Measurements from ENCODE around the gene PGGHG. TPM values are rescaled to one million over a fixed set of nuclear protein-coding genes. Genes with fewer than 3 reads are reported as not detected.

Gene PGGHG
- total and polyA plus RNA-seq, 10 of the 15 experiments (the other 5 are each of a cell fraction or from before 2014, with no cell fraction given): 0.10 to 8.3 (median 1.8) TPM

GRCh38 chr11:271319-271715, 17.6 kb upstream of the PGGHG start:
- in situ Hi-C loops (cut with MboI) (no loop called here), intact Hi-C loops (cut with micrococcal nuclease; ENCODE audit: unreplicated experiment) (no loop called here)
- ChIA-PET POLR2A (interaction anchor here (1.2 kb wide), 1 partner anchor 16 kb away, joined by 3 read pairs; no protein-coding TSS in a partner anchor), CTCF (interaction anchor here (0.6 to 1.0 kb wide), 2 partner anchors 8 to 12 kb away, joined by 3 read pairs; no protein-coding TSS in a partner anchor), RAD21 (ENCODE audit: unreplicated experiment) (no interaction called here), SMC1A (ENCODE audit: uncharacterized antibody, unreplicated experiment) (interaction anchor here (1.0 kb wide), 1 partner anchor 18 kb away, joined by 3 read pairs; the partner anchor contains the start of gene PGGHG)
- Histone ChIP-seq H3K9me3 (replicated peaks; ENCODE audit: control insufficient read depth, insufficient read depth, low read length) (no peaks in the 10 kb centered on the region; the same call in 2 of the 3 replicates), H3K9ac (ENCODE audit: control insufficient read depth, insufficient read depth, low read length) (no peak overlapping the region), H3K4me3 (no peak overlapping the region), H3K79me2 (ENCODE audit: control insufficient read depth, insufficient read depth, low read length) (peaks cover 7% of the 10 kb centered on the region), H3K27me3 (replicated peaks in 1 of 2; ENCODE audit: control insufficient read depth in 2 of 2, insufficient read depth in 2 of 2, low read length in 1 of 2) (no peaks in the 10 kb centered on the region), H3K36me3 (ENCODE audit: control insufficient read depth in 2 of 2, insufficient read depth in 2 of 2, low read length in 1 of 2) (no peaks in the 10 kb centered on the region), H3K4me2 (ENCODE audit: control insufficient read depth, insufficient read depth) (no peak overlapping the region), H2AFZ (ENCODE audit: control insufficient read depth, low read depth, low read length) (no peak overlapping the region), H3K4me1 (ENCODE audit: control insufficient read depth, insufficient read depth, low read length) (peaks cover 14% of the 10 kb centered on the region), H4K20me1 (ENCODE audit: control insufficient read depth, insufficient read depth) (no peaks in the 10 kb centered on the region), H3K27ac (ENCODE audit: control insufficient read depth, insufficient read depth) (no peak overlapping the region)
- ATAC-seq (no peak), FAIRE-seq (no peak), DNase-seq (ENCODE audit: low read depth, low spot score) (no peak)
- 90% methylated on average over 8 of the region's 8 CpGs for WGBS (ENCODE audit: insufficient coverage, insufficient replicate concordance, low lambda C conversion rate, missing lambda C conversion rate)
- no TSS peak for BruUV-seq (replicated peaks)
- TF ChIP-seq HDGF (IDR thresholded peaks at IDR 0.05) (no peak), STAT1 (conservative IDR thresholded peaks at IDR 0.05) (no peak), NBN (IDR thresholded peaks at IDR 0.05) (no peak), ZNF384 (IDR thresholded peaks at IDR 0.05; ENCODE audit: borderline replicate concordance, low read depth, low read length) (no peak), HCFC1 (IDR thresholded peaks at IDR 0.05; ENCODE audit: low read length) (no peak), EED (IDR thresholded peaks at IDR 0.05; ENCODE audit: low read depth) (no peak), POLR2AphosphoS5 (IDR thresholded peaks at IDR 0.05; ENCODE audit: low read length) (no peak), SMAD5 (IDR thresholded peaks at IDR 0.05; ENCODE audit: low read depth) (no peak), NKRF (conservative IDR thresholded peaks at IDR 0.05) (no peak), RAD51 (IDR thresholded peaks at IDR 0.05) (no peak), MEF2B (IDR thresholded peaks at IDR 0.05; ENCODE audit: partially characterized antibody, poor library complexity, severe bottlenecking) (no peak), JUND (IDR thresholded peaks at IDR 0.05; ENCODE audit: low read depth, low read length) (no peak), BRCA1 (IDR thresholded peaks at IDR 0.05; ENCODE audit: low read depth, low read length) (no peak), ZNF592 (IDR thresholded peaks at IDR 0.05) (no peak), IRF3 (IDR thresholded peaks at IDR 0.05) (no peak), BCLAF1 (IDR thresholded peaks at IDR 0.05) (no peak)

Measured in GM12878 (cell line).